NCI-H2227 (cell line): ENCODE measurements around the gene C19orf47.
"Not testable (repeated sequence)": the region's sequence is repeated elsewhere in the genome, so short reads cannot be mapped to it uniquely, and the experiment has no call there.

Source experiments
- DNase-seq: peaks from one replicate; lab custom pipeline; 2025; ENCODE audit not compliant: unreplicated experiment; lab: John Stamatoyannopoulos, UW

Gene C19orf47

DNA sequence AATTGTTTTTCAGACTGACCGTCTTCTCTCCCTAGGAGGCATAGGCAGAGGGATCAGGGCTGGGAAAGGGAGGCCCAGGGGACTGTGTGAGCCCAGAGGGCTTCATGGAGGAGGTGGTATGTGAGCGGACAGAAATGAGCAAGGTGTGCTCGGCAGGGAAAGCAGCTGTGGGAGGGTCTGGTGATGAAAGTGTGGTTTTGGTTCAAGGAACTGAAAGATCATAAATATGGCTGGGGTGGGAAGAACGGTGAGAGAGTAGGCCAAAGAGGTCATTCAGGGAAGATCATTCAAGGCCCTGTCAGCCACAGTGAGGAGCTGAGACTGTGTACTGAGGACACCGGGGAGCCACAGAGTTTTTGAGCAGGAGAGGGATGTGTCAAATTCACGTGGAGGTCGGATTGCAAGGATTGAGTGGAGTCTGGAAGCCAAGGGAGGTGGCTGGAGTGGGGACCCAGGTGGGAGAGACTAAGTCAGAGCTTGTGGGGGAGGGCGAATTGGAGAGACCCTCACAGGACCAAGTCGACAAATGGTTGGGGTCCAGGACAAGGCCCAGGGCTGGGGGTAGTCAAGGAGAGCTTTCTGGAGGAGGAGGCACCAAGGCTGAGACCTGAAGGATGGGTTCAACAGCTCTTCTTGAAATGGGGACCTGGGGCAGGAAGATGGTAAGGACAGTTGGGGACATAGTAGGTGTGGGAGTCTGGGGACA, 7.9 kb upstream of the C19orf47 start:
- DNase-seq, result no peak

DNA sequence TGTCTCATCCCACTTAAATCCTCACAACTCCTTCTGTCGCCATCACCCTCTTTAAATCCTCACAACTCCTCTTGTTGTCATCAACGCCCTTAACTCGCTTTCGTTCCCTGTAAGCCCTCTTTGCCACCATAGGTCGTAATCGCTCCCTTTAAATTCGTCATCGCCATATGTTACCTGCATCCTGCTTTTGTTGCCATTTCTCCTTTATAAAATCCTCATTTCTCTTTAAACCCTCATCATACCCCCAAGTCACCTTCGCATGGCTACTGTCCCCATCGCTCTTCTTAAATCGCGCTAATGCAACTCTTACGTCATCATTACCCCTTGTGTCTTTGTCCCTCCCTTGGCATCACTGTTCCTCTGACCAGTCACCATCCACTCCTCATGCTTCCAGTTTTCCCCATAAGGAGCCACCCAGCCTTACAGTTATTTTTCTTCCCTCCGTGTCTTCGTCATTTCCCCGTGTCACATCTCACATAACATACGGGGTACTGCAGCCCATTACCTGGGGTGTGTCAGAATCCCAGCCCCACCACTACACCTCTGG, 837 bp upstream of the C19orf47 start:
- peak; percentile 86 for DNase-seq

DNA sequence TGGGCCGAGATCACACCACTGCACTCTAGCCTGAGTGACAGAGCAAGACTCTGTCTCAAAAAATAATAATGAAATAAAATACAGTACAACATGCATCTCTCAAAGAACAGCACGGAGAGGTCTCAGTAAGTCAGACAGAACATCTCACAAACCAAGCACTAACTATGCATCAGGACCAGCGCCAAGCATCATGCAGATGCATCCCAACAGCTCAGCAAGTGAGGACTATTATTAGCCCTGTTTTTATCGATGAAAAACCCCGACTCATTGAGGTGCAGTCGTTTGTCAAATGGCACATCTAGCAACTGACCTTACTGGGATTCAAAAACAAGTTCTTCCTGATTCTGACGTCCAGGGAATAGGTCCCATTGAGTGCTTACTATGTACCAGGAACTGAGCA, 3.8 kb downstream of the C19orf47 start:
- DNase-seq, result no peak

DNA sequence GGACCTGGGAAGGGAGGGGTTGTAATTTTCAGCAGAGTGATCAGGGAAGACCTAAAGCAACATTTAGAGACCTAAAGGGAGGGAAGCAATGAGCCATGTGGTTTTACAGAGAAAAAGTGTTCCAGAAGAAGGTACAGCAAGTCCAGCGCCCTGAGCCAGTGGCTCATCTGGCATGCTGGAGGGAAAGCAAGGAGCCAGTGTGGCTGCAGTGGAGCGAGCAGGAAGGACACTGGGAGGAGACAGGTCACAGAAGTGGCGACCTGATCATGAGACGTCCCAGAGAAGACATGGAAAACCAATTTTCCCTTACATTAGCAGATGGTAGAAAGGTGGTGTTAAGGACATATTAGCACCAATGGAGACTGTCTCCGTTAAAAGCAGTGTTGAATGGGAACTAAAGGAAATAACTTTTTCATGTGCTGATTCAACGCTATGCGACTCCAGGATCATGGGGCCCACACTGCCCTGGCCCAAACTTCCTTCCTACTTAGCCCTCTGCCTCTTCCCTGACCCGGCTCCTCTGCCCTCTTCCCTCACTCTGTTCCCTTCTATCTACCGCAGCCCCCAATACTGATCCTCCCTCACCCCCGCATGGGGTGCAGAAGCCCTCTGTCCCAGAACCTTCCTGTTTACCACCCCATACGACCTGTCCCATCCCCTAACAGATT, 5.4 kb downstream of the C19orf47 start:
- no peak for DNase-seq

DNA sequence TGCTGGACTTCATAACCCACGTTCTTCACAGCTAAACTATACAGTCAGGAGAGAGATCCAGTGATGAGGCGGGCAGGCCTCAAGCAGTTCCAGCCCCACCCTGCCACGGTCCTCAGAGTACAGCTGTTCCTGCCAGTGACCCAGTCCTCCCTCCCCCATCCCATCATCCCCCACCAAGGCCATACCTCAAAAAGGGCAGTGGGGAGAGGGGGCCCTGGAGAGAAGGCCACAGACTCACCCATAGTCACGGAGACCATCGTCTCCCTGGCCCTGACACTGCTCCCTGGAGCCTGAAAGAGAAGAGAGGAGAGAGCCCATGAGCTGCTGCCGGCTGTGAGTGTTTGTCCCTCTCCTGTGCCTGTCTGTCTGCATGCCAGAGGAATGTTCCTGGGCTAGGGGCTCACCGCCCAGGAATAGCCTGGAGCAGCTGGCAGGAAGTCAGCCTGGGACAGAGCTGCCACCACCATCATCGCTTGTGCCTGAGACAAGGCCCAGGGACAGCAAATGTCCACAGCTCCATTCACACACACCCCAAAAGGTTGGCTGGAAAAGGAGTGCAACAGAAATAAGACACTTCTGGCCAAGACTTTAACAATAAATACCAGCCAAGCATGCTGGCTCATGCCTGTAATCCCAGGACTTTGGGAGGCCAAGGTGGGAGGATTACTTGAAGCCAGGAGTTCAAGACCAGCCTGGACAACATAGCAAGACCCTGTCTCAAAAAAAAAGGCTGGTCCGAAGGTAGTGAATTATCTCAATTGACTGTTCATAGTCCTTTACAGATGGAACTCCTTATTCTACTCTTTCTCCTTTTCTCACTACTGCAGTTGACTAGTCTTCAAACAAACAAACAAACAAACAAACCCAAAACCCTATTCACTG, 6.4 kb downstream of the C19orf47 start:
- DNase-seq, result no peak

DNA sequence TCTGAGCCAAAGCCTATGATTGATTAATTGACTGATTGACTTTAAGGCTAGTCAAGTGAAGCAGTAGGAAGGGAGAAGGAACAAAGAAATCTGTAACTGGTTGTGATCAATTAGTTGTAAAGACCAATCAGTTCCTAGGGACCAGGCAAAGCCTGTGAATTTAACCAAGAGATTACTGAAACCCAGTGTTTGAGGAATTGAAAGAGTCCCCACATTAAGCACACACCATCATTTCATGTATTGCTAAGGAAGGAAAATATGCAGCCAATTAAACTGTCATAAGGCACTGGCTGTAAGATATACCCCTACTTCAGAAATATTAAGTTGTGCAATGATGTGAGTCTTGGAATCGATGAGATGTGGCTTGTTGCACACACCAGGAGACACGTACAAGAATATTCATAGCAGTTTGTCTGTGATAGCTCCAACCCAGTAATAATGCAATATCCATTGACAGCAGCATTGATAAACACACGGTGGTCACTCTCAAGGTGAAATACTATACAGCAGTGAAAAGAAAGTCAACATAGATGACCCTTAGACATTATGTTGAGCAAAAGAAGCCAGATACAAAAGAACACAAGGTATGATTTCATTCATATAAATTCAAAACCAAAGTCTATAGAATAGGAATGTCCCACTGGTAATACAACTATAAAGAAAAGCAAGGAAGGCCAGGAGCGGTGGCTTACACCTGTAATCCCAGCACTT, 9.0 kb downstream of the C19orf47 start:
- no peak for DNase-seq

DNA sequence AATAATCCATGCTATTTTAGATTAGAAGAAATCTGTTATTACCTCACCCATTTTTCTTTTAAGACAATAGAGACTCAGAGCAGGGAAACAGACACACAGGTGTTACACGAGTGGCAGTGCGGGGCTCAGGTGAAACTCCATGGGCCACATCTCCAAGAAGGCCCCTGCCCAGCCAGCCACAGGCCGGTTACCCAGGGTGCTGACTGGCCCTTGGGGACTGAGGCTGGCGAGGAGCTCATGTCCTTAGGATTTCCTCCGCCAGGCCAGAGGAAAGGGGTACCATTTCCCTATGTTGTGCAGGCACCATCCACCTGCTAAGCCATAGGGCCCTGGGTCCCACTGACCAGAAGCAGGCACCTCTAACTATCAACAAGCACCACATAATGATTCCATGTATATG, 10.6 kb downstream of the C19orf47 start:
- no peak for DNase-seq

DNA sequence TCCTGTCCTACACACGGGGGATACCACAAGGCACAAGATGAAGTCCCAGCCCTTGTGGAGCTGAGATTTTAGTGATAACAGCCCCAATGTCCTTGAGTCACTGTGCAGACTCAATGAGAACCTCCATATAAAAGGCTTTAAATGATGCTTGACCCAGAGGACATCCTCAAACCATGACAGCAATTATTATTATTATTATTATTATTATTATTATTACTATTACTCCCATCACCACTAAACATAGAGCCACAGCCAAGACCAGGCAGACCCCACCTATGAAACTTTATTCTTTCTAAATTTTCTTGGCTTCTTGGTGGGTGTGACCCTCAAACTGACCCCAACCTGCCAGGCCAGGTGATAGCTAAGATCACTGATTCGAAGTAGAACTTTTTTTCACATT, 11.1 kb downstream of the C19orf47 start:
- DNase-seq, result no peak

DNA sequence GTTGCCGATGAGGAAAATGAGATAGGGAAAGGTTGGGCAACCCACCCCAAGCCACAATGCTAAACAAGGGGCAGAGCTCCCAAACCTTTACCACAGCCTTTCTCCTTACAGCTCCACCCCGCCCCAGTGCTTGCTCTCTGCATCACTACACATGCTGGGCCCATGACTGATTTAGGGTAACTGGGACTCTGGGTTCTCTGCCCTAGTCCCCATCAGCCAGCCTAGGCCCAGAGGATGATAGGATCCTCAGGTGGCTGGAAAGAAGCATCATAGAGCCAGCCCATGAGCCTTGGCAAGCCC, 11.6 kb downstream of the C19orf47 start:
- DNase-seq, result no peak

DNA sequence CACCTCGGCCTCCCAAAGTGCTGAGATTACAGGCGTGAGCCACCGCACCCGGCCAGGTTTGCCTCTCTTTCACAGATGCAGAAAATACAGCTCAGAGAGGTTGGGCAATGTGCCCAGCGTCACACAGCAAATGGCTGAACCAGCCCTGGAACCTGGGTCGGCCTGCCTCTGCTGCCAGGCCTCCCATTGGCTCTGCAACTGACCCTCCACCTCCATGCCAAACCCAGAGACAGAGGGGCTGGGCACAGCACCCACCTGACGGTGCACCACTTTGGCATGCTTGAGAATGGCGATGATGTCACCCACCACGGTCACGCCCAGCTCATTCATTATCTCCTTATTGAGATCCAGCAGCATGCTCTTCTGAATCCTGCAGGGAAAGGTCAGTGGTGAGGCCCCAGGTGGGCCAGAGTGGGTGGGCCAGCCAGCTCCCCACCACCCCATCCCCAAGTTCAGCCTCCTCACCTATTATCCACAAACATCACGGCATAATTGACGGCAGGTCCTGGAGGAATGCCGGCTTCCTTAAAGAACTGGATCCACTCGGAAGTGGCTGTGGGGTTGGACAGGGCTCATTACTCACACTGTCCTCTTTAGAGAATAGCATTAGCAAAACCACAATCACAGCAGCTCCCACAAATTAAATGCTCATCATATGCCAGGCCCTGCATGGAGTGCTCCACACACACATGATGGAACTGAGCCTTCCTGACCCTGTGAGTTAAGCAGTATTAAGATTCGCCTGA, 12.2 kb downstream of the C19orf47 start:
- DNase-seq, result no peak

DNA sequence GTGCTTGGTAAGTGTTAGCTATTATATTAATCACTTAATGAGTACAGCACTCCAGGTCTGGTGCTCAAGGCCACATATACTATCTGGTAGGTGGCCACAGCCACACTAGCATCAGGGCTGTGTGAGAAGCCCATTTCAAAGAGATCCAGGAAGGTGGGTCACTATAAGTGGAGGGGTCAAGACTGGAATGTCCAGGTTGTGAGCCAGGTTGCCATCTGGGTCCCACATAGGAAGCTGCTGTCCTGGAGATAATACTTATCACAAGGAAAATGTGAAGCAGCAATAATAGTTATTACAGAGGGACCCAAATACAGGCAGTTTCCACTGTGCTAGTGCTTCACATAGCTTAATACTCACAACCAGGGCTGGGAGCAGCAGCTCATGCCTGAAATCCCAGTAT, 13.1 kb downstream of the C19orf47 start:
- peak; percentile 58 for DNase-seq

DNA sequence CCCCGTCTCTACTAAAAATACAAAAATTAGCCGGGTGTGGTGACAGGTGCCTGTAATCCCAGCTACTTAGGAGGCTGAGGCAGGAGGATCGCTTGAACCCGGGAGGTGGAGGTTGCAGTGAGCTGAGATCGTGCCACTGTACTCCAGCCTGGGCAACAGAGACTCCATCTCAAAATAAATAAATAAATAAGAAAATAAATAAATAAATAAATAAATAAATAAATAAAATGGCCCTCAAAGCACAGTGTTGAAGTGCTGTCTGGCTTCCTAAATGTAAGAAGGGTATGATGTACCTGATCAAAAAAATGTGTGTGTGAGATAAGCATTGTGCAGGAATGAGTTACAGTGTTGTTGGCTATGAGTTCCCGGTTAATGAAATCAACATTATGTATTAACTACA, 15.1 kb downstream of the C19orf47 start:
- not testable (repeated sequence) for DNase-seq

DNA sequence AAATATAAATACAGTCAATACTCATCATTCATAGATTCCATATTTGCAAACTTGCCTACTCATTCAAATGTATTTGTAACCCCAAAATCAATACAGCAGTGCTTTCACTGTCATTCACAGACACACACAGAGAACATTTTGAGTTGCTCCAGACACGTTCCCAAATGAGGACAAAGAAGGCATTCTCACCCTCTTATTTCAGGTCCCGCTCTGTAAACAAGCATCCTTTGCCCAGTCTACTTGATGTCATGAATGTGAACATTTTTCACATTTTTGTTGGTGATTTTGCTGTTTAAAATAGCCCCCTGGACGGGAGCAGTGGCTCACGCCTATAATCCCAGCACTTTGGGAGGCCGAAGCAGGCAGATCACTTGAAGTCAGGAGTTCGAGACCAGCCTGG, 15.5 kb downstream of the C19orf47 start:
- no peak for DNase-seq

DNA sequence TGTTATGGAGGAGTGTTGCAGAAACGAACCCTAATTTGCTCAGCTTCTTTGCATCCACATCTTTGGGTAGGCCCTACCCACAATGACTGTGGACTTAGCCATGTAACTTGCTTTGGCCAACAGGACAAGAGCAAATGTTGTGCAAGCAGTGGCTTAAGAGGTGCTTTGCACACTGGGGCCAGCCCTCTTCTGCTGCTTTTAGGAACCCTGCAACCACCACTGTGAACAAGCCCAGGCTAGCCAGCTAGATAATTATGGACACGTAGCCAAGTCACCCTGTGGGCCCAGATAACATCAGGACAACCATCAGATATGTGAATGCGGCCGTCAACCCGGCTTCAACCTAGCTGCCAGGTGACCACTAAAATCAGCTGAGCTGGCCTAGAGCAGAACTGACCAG, 17.1 kb downstream of the C19orf47 start:
- DNase-seq, result no peak

DNA sequence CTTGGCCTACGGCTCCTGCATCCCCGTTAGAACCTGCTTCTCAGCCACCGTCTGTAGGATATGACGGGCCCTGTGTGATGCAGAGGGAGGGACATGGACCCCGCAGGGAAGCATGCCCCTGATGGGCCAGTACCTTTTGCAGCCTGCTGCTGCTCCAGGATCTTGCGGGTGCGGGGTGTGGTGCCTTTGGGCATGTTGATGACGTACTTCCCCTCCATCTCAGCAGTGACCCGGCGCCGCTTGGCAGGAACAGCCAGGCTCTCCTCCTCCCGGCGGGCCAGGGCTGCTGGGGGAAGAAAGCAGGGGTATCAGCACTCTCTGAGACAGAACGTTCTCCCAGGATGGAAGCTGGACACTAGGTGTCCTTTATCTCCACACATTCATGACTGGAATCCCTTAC, 22.0 kb downstream of the C19orf47 start:
- no peak for DNase-seq

DNA sequence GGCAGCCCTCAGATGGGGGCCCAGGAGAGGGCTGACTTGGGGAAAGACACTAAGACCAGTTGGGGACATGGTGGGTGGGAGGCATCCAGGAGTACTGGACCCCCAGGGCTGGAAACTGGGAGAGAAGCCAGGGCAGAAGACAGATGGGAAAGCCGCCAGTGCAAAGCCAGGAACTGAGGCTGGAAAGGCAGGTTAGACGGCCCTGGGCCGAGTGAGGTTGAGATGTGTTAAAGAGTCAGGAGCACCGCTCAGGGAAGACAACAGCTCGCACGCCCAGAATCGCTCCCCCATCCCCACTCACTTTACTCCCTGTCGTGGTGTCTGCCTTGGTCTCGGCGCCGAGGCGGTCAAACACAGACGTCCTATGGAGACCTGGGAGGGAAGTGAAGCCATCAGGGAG, 24.5 kb downstream of the C19orf47 start:
- no peak for DNase-seq

DNA sequence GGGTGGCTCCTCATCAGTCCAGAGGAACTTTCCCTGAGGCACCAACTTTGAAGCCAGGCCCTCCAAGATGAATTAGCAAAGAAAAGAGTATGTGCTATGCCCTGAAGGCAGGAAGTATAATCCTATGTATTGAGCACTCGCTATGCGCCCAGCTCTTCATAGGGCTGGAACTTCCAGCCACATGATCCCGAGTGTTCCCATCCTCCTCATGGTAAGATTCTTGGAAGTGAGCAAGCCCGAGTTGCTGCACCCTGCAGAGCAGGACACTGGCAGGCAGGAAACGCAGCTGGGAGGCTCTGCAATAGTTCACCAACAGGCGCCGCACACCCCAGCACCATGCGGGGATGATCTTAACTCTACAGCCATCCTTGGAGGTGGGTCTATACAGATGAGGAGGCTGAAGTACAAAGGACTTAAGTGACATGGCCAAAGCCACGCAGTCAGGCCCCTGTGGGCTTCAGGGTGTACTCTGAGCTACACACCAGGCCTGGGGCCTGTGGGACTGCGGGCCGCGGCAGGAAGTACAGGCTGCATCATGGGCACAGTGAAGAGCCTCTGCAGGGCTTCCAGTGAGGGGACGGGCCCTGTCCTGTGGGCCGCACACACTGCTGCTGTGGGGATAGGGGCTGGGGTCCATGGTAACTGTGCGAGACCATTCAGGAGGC, 25.1 kb downstream of the C19orf47 start:
- no peak for DNase-seq

DNA sequence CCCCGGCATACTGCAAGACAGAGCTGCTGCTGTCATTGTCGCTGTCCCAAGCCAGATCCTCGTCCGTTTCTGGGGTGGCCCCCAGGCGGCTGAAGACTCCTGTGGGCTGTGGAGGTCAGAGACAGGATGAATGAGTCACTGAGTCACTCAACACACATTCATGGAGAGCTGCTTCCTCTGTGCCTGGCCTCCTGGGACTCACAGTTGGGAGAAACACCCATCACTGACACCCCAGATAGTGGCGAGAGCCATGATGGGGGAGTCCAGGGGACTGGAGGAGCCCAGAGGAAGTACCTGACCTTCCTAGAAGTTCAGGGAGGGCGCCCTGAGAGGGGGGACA, 26.0 kb downstream of the C19orf47 start:
- no peak for DNase-seq

DNA sequence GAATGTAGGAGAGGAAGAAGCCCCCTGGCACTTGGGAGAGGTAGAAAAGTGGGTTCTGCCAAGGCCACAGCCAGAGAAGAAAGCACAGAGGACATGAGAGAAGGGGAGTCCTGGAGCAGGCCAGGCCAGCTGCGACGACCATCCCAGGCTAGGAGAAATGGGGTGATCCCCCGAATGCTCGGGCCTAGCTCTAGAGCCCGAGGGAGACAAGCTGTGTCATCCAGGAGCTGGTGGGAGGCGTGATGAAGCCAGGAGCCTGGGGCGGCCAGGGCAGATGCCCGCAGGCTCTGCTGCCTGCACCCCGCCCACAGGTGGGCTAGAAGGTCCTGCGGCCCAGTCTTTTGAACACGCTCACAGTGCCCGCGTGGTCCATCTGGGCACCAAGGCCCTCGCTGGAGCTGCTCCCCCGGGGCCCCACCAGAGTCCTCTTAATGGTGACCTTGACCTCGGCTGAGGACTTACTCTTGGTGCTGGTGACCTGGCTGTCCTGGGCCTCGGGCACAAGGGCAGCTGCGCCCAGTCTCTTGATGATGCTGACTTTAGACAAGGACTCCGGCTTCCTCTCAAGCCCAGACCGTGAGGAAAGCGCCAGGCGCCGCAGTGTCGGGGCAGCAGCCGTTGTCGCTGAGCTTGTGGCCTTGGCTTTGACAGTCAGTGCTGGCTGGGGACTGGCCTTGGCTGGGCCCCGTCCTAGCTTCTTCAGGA, 26.5 kb downstream of the C19orf47 start:
- no peak for DNase-seq

DNA sequence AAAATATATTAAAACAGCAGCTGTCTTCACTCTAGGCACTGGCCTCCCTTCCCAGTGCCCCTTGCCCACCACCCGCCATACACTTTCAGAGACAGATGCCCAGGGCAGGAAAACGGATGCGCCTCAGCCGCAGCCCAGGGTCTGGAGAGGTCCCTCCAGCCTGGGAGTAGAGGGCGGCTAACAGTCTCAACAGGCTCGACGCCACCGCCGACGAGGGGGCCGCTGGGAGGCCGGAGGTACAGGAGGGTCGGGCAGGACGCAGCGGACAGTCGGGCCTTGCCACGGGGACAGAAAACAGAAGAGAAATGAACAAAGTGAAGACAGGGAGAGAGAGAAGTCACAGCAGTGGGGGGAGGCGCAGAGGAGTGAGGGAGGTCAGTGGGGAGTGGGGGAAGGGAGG, 27.1 kb downstream of the C19orf47 start:
- DNase-seq, result no peak
